Tibial artery (tissue), 4 donors: ENCODE data around the gene RBM11.

Experiments used
- DNase-seq, 2 donors: peaks; one replicate each; pipeline ENCODE4 v3.0.0-alpha.2; 2019
- H3K27ac ChIP-seq, 2 donors: fragments of 200-600 bp; sonication (generic) in 1 of 2; 1 replicate in 1 of 2; 2 replicates in 1 of 2; pipeline ENCODE4 v1.5.1; 2018 to 2019; ENCODE audit warnings: mild to moderate bottlenecking in 1 of 2
- H3K27me3 ChIP-seq, 2 donors: fragments of 200-600 bp; sonication (generic) in 1 of 2; one replicate each; pipeline versions ENCODE4 v1.5.1 to v1.6.0; 2016 to 2019
- H3K36me3 ChIP-seq, 3 donors: fragments of 200-600 bp; sonication (generic) in 2 of 3; one replicate each; pipeline ENCODE4 v1.5.1; 2016 to 2019; ENCODE audit warnings: mild to moderate bottlenecking in 2 of 3
- H3K4me1 ChIP-seq, 4 donors: fragments of 200-600 bp; sonication (generic) in 2 of 4; 1 replicate in 3 of 4; 2 replicates in 1 of 4; pipeline ENCODE4 v1.5.1; 2016 to 2019
- H3K4me3 ChIP-seq, 2 donors: fragments of 200-600 bp; sonication (generic) in 1 of 2; 1 replicate in 1 of 2; 2 replicates in 1 of 2; pipeline ENCODE4 v1.5.1; 2018 to 2019; ENCODE audit warnings: mild to moderate bottlenecking in 2 of 2
- H3K9me3 ChIP-seq, 3 donors: fragments of 200-600 bp; sonication (generic) in 1 of 3; one replicate each; pipeline ENCODE4 v1.5.1; 2016 to 2019
- CTCF ChIP-seq, 2 experiments: fragments of 200-600 bp in 1 of 2; fragments of 450-650 bp in 1 of 2; IDR thresholded peaks; one replicate each; pipeline ENCODE4 v1.5.1; 2017 to 2019; ENCODE audit warnings: antibody characterized with exemption in 2 of 2, mild to moderate bottlenecking in 1 of 2, moderate library complexity in 1 of 2
- intact Hi-C: fragments of 100-400 bp; cut with DNase I; formaldehyde crosslinking; loops from one replicate; pipeline ENCODE4 v1.15.0; 2023; ENCODE audit warnings: low total_unique reads

RBM11 gene

DNA sequence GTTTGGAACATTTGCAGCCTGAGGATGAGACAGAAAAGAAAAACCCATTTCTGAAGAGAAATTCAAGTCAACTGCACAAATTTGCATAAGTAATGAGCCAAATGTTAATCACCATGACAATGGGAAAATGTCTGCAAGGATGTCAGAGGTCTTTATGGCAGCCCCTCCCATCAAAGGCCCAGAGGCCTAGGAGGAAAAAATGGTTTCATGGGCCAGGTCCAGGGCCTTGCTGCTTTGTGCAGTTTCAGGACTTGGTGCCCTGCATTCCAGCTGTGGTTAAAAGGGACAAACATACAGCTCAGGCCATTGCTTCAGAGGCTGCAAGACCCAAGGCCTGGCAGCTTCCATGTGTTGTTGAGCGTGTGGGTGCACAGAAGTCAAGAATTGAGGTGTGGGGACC, 13.4 kb downstream of the RBM11 start:
- no peaks in the 10 kb centered on the region for H3K4me1 ChIP-seq

DNA sequence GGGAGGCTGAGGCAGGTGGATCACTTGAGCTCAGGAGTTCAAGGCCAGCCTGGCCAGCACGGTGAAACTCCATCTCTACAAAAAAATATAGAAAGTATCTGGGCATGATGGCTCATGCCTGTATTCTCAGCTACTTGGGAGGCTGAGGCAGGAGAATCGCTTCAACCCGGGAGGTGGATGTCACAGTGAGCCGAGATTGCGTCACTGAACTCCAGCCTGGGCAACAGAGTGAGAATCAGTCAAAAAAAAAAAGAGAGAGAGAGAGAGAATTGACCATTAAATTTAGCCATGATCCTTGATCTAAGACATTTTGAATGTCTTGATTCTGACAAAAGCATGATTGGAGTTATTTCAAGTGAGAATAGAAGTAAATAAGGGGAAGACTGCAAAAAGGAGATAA, 19.1 kb downstream of the RBM11 start:
- Histone ChIP-seq H3K4me3 (no peak overlapping the region), H3K4me1 (no peaks in the 10 kb centered on the region), H3K36me3 (no peaks in the 10 kb centered on the region), H3K27me3 (no peaks in the 10 kb centered on the region), H3K27ac (no peak overlapping the region), H3K9me3 (peaks cover 0 to under 1% (median 0%) of the 10 kb centered on the region in 3 donors)
- intact Hi-C loops, result no loop called here
- DNase-seq, result no peak
- TF ChIP-seq CTCF (IDR thresholded peaks at IDR 0.05), result no peak

More for the DNA sequence above, 13.4 kb downstream of the RBM11 start:
- Histone ChIP-seq H3K27me3 (no peaks in the 10 kb centered on the region), H3K27ac (no peak overlapping the region), H3K36me3 (no peaks in the 10 kb centered on the region), H3K4me3 (no peak overlapping the region), H3K9me3 (peaks cover 0 to 9% (median 8%) of the 10 kb centered on the region in 3 donors)
- intact Hi-C loops, result no loop called here
- DNase-seq, result no peak
- TF ChIP-seq CTCF (IDR thresholded peaks at IDR 0.05), result no peak

DNA sequence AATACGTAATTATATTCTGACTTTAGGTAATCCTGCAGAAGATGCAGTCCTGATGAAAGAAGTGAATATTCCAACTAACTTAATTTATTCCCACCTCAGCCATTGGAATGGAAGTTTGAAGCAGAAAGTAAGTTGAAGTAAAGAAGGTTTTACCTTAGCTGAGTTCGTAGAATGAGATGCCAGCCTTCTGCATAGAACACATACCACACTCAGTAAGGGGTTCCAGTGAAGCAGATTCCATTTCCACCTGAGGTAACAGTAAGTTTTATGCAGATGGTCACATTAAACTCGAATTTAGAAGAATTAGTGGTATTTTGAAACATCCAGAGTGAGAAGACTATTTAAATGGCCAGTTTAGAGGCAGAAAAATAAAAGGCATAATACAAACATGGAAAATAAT, 20.2 kb downstream of the RBM11 start:
- no peak for TF ChIP-seq CTCF (IDR thresholded peaks at IDR 0.05)
- Histone ChIP-seq H3K36me3 (no peaks in the 10 kb centered on the region), H3K27ac (no peak overlapping the region), H3K9me3 (no peaks in the 10 kb centered on the region), H3K4me3 (no peak overlapping the region), H3K27me3 (no peaks in the 10 kb centered on the region), H3K4me1 (no peaks in the 10 kb centered on the region)
- intact Hi-C loops, result no loop called here
- DNase-seq, result no peak

GRCh38 chr21:14239281-14239680, 23.3 kb downstream of the RBM11 start:
- H3K36me3 ChIP-seq, result no peaks in the 10 kb centered on the region
- H3K4me3 ChIP-seq, result no peak overlapping the region
- no peak overlapping the region for H3K27ac ChIP-seq
- H3K9me3 ChIP-seq, result no peaks in the 10 kb centered on the region
- no peaks in the 10 kb centered on the region for H3K27me3 ChIP-seq
- intact Hi-C loops, result no loop called here
- TF ChIP-seq CTCF (IDR thresholded peaks at IDR 0.05), result no peak
- DNase-seq, result no peak
- no peaks in the 10 kb centered on the region for H3K4me1 ChIP-seq

GRCh38 chr21:14241297-14241696, 25.3 kb downstream of the RBM11 start:
- intact Hi-C loops, result no loop called here

More at GRCh38 chr21:14241297-14241696, 25.3 kb downstream of the RBM11 start:
- TF ChIP-seq CTCF (IDR thresholded peaks at IDR 0.05), result no peak
- Histone ChIP-seq H3K4me1 (no peaks in the 10 kb centered on the region), H3K27me3 (no peaks in the 10 kb centered on the region), H3K4me3 (no peak overlapping the region), H3K36me3 (no peaks in the 10 kb centered on the region), H3K27ac (no peak overlapping the region), H3K9me3 (no peaks in the 10 kb centered on the region)
- no peak for DNase-seq
